Activated CD8-positive, alpha-beta memory T cell treated with anti-CD3 and anti-CD28 coated beads for 36 hours (primary cell): ENCODE data around the gene SDR39U1. TPM values are rescaled to one million over a fixed set of nuclear protein-coding genes. Genes with fewer than 3 reads are reported as not detected.

Experiments used
- CTCF ChIA-PET: fragments of 350-600 bp; sonication (Branson Sonifier 250); formaldehyde crosslinking; loops from one replicate; lab custom pipeline; 2021; ENCODE audit warnings: antibody characterized with exemption; lab: Charles Lee
- POLR2A ChIA-PET: fragments of 350-600 bp; sonication (Branson Sonifier 250); formaldehyde crosslinking; loops from one replicate; lab custom pipeline; 2021; ENCODE audit warnings: antibody characterized with exemption; lab: Charles Lee
- total RNA-seq, 2 experiments: library from RNA; stranded (reverse); gene quantifications; one replicate each; pipeline ENCODE4 v1.2.3, GENCODE V29; 2021

SDR39U1 gene
- total RNA-seq, 2 experiments from 2014 or later = 53.2 to 59.0 TPM

- POLR2A ChIA-PET = no interaction called here
- CTCF ChIA-PET = interaction anchor here (1.3 kb wide), 1 partner anchor 70 kb away, joined by 3 read pairs; no protein-coding TSS in a partner anchor
These were observed 39.1 kb downstream of the SDR39U1 start for GRCh38 chr14:24403294-24403998.

- CTCF ChIA-PET = interaction anchor here (0.7 kb wide), 1 partner anchor 9 kb away, joined by 3 read pairs; no protein-coding TSS in a partner anchor
- POLR2A ChIA-PET = no interaction called here
These were observed 40.5 kb downstream of the SDR39U1 start for GRCh38 chr14:24401810-24402702.

- ChIA-PET POLR2A (interaction anchor here (0.6 kb wide), 1 partner anchor 74 kb away, joined by 3 read pairs; no protein-coding TSS in a partner anchor), CTCF (interaction anchor here (0.6 to 2.4 kb wide), 3 partner anchors 40 to 67 kb away, joined by 3 to 11 read pairs (median 3); no protein-coding TSS in a partner anchor)
These were observed 42.4 kb downstream of the SDR39U1 start for GRCh38 chr14:24399999-24400718.

- ChIA-PET CTCF (interaction anchor here (0.6 to 2.4 kb wide), 3 partner anchors 39 to 72 kb away, joined by 3 to 11 read pairs (median 4); no protein-coding TSS in a partner anchor), POLR2A (no interaction called here)
These were observed 43.1 kb downstream of the SDR39U1 start for GRCh38 chr14:24399447-24399822.

GRCh38 chr14:24398653-24399446, 43.7 kb downstream of the SDR39U1 start, which contains the start of gene NYNRIN:
TSS of gene NYNRIN (plus strand) at chr14:24399003. CDS start at chr14:24399247, 244 bp downstream.
- POLR2A ChIA-PET = no interaction called here
- CTCF ChIA-PET = interaction anchor here (0.6 to 2.4 kb wide), 2 partner anchors 66 to 72 kb away, joined by 4 to 11 read pairs; no protein-coding TSS in a partner anchor

GRCh38 chr14:24398293-24398652, 44.3 kb downstream of the SDR39U1 start:
- ChIA-PET CTCF (interaction anchor here (2.4 kb wide), 1 partner anchor 65 kb away, joined by 11 read pairs; no protein-coding TSS in a partner anchor), POLR2A (no interaction called here)

GRCh38 chr14:24397639-24398292, 44.8 kb downstream of the SDR39U1 start:
- ChIA-PET POLR2A (no interaction called here), CTCF (interaction anchor here (0.9 kb wide), 1 partner anchor 64 kb away, joined by 3 read pairs; no protein-coding TSS in a partner anchor)

- POLR2A ChIA-PET = interaction anchor here (0.7 to 1.2 kb wide), 2 partner anchors 34 kb away, joined by 3 to 4 read pairs; partner anchors contain the start of genes CBLN3 and KHNYN
- CTCF ChIA-PET = interaction anchor here (0.6 kb wide), 1 partner anchor 48 kb away, joined by 3 read pairs; no protein-coding TSS in a partner anchor
These were observed 46.7 kb downstream of the SDR39U1 start for GRCh38 chr14:24395609-24396582.

GRCh38 chr14:24394275-24394674, 48.3 kb downstream of the SDR39U1 start:
- ChIA-PET POLR2A (no interaction called here), CTCF (no interaction called here)

- CTCF ChIA-PET = interaction anchor here (0.6 kb wide), 1 partner anchor 48 kb away, joined by 3 read pairs; no protein-coding TSS in a partner anchor
- POLR2A ChIA-PET = no interaction called here
These were observed 50.1 kb downstream of the SDR39U1 start for GRCh38 chr14:24392325-24393091.

- POLR2A ChIA-PET = no interaction called here
- CTCF ChIA-PET = no interaction called here
These were observed 51.7 kb downstream of the SDR39U1 start for GRCh38 chr14:24390701-24391468.
